ENCODE results near the gene TMEM225.

Gene TMEM225

DNA sequence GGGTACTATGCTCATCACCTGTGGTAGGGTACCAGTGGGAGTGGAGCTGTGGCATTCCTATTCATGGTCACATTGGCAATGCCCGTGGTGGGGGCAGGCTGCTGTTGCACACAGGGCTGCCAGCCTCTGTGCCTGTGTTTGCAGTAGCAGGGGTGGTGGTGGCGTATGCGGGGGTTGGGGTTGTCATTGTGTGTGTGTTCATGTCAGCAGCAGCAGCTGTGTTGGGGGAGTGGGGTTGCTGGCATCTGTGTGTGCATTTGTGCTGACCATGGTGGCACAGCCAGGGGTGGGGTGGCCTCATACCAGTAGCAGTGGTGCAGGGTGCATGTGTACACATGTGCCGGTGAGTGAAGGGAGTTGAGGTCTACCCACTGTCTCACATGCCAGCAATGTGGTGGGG, 34.4 kb downstream of the TMEM225 start:
- no peak overlapping the region for H3K27ac ChIP-seq (ENCODE audit: extremely low read depth, low read depth, low read length)
- no peaks in the 10 kb centered on the region for H3K9me3 ChIP-seq (ENCODE audit: control insufficient read depth, insufficient read depth, low read depth, low read length)
- no peaks in the 10 kb centered on the region for H3K36me3 ChIP-seq (ENCODE audit: control insufficient read depth in 2 of 2, insufficient read depth in 1 of 2, low read length in 2 of 2)
- no peak overlapping the region for H3K4me3 ChIP-seq (ENCODE audit: low read depth, low read length)
- ChIA-PET CTCF (no interaction called here), POLR2A (no interaction called here)
- no peaks in the 10 kb centered on the region for H3K4me1 ChIP-seq (ENCODE audit: control insufficient read depth, insufficient read depth, low read length)
- TF ChIP-seq ZNF791 (tag by site-specific recombination; IDR thresholded peaks at IDR 0.05) (no peak), YY2 (tag by site-specific recombination; IDR thresholded peaks at IDR 0.05) (no peak), ZNF776 (tag by site-specific recombination; IDR thresholded peaks at IDR 0.05; ENCODE audit: borderline replicate concordance) (no peak), ZSCAN23 (tag by site-specific recombination; IDR thresholded peaks at IDR 0.05) (no peak), ZNF211 (tag by site-specific recombination; IDR thresholded peaks at IDR 0.05; ENCODE audit: low read depth) (no peak), ZFP3 (tag by site-specific recombination; IDR thresholded peaks at IDR 0.05; ENCODE audit: low read depth) (no peak), ZNF223 (tag by site-specific recombination; IDR thresholded peaks at IDR 0.05) (no peak)
- TF ChIP-seq, protein P1, sequence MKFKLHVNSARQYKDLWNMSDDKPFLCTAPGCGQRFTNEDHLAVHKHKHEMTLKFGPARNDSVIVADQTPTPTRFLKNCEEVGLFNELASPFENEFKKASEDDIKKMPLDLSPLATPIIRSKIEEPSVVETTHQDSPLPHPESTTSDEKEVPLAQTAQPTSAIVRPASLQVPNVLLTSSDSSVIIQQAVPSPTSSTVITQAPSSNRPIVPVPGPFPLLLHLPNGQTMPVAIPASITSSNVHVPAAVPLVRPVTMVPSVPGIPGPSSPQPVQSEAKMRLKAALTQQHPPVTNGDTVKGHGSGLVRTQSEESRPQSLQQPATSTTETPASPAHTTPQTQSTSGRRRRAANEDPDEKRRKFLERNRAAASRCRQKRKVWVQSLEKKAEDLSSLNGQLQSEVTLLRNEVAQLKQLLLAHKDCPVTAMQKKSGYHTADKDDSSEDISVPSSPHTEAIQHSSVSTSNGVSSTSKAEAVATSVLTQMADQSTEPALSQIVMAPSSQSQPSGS (tag by site-specific recombination; IDR thresholded peaks at IDR 0.05; ENCODE audit: low read depth), result no peak
- TF ChIP-seq, protein P2, sequence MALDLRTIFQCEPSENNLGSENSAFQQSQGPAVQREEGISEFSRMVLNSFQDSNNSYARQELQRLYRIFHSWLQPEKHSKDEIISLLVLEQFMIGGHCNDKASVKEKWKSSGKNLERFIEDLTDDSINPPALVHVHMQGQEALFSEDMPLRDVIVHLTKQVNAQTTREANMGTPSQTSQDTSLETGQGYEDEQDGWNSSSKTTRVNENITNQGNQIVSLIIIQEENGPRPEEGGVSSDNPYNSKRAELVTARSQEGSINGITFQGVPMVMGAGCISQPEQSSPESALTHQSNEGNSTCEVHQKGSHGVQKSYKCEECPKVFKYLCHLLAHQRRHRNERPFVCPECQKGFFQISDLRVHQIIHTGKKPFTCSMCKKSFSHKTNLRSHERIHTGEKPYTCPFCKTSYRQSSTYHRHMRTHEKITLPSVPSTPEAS (tag by site-specific recombination; IDR thresholded peaks at IDR 0.05), result no peak
- TF ChIP-seq, protein P3, sequence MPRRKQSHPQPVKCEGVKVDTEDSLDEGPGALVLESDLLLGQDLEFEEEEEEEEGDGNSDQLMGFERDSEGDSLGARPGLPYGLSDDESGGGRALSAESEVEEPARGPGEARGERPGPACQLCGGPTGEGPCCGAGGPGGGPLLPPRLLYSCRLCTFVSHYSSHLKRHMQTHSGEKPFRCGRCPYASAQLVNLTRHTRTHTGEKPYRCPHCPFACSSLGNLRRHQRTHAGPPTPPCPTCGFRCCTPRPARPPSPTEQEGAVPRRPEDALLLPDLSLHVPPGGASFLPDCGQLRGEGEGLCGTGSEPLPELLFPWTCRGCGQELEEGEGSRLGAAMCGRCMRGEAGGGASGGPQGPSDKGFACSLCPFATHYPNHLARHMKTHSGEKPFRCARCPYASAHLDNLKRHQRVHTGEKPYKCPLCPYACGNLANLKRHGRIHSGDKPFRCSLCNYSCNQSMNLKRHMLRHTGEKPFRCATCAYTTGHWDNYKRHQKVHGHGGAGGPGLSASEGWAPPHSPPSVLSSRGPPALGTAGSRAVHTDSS (tag by site-specific recombination; IDR thresholded peaks at IDR 0.05), result no peak
- TF ChIP-seq, protein P4, sequence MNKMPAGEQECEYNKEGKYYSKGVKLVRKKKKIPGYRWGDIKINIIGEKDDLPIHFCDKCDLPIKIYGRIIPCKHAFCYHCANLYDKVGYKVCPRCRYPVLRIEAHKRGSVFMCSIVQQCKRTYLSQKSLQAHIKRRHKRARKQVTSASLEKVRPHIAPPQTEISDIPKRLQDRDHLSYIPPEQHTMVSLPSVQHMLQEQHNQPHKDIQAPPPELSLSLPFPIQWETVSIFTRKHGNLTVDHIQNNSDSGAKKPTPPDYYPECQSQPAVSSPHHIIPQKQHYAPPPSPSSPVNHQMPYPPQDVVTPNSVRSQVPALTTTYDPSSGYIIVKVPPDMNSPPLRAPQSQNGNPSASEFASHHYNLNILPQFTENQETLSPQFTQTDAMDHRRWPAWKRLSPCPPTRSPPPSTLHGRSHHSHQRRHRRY (tag by site-specific recombination; IDR thresholded peaks at IDR 0.05), result no peak
- TF ChIP-seq, protein P5, sequence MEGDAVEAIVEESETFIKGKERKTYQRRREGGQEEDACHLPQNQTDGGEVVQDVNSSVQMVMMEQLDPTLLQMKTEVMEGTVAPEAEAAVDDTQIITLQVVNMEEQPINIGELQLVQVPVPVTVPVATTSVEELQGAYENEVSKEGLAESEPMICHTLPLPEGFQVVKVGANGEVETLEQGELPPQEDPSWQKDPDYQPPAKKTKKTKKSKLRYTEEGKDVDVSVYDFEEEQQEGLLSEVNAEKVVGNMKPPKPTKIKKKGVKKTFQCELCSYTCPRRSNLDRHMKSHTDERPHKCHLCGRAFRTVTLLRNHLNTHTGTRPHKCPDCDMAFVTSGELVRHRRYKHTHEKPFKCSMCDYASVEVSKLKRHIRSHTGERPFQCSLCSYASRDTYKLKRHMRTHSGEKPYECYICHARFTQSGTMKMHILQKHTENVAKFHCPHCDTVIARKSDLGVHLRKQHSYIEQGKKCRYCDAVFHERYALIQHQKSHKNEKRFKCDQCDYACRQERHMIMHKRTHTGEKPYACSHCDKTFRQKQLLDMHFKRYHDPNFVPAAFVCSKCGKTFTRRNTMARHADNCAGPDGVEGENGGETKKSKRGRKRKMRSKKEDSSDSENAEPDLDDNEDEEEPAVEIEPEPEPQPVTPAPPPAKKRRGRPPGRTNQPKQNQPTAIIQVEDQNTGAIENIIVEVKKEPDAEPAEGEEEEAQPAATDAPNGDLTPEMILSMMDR (tag by site-specific recombination; IDR thresholded peaks at IDR 0.05), result no peak
- TF ChIP-seq, protein P6, sequence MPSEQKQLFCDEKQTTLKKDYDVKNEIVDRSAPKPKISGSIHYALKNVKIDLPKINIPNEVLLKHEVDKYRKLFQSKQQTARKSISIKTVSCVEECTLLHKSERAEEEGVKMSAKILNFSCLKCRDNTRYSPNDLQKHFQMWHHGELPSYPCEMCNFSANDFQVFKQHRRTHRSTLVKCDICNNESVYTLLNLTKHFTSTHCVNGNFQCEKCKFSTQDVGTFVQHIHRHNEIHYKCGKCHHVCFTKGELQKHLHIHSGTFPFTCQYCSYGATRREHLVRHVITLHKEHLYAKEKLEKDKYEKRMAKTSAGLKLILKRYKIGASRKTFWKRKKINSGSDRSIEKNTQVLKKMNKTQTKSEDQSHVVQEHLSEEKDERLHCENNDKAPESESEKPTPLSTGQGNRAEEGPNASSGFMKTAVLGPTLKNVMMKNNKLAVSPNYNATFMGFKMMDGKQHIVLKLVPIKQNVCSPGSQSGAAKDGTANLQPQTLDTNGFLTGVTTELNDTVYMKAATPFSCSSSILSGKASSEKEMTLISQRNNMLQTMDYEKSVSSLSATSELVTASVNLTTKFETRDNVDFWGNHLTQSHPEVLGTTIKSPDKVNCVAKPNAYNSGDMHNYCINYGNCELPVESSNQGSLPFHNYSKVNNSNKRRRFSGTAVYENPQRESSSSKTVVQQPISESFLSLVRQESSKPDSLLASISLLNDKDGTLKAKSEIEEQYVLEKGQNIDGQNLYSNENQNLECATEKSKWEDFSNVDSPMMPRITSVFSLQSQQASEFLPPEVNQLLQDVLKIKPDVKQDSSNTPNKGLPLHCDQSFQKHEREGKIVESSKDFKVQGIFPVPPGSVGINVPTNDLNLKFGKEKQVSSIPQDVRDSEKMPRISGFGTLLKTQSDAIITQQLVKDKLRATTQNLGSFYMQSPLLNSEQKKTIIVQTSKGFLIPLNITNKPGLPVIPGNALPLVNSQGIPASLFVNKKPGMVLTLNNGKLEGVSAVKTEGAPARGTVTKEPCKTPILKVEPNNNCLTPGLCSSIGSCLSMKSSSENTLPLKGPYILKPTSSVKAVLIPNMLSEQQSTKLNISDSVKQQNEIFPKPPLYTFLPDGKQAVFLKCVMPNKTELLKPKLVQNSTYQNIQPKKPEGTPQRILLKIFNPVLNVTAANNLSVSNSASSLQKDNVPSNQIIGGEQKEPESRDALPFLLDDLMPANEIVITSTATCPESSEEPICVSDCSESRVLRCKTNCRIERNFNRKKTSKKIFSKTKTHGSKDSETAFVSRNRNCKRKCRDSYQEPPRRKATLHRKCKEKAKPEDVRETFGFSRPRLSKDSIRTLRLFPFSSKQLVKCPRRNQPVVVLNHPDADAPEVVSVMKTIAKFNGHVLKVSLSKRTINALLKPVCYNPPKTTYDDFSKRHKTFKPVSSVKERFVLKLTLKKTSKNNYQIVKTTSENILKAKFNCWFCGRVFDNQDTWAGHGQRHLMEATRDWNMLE (tag by site-specific recombination; conservative IDR thresholded peaks at IDR 0.05; ENCODE audit: low read depth), result no peak

Measured in HEK293 (cell line).